OCI-LY7 (cell line): ENCODE data around the gene PPM1L. TPM values are rescaled to one million over a fixed set of nuclear protein-coding genes. Genes with fewer than 3 reads are reported as not detected.

ENCODE experiments used
- BruUV-seq: library from RNA; stranded (reverse); fragments of 400-500 nt; replicated peaks from 2 replicates; lab custom pipeline; 2021; lab: Mats Ljungman, UMichigan
- CTCF ChIA-PET: fragments of 300-600 bp; sonication (Branson Sonifier 250); formaldehyde crosslinking; loops from one replicate; lab custom pipeline; 2022; ENCODE audit warnings: antibody characterized with exemption; ENCODE audit not compliant: unreplicated experiment; lab: Charles Lee
- POLR2A ChIA-PET: fragments of 300-600 bp; sonication (Branson Sonifier 250); formaldehyde crosslinking; loops from one replicate; lab custom pipeline; 2022; ENCODE audit warnings: antibody characterized with exemption; lab: Charles Lee
- DNase-seq: peaks from one replicate; pipeline ENCODE4 v3.0.0-alpha.2; 2015; ENCODE audit warnings: low spot score
- H2AFZ ChIP-seq: fragments of 200-600 bp; sonication (generic), shearing (Covaris generic); 2 replicates; pipeline ENCODE4 v1.6.1; 2014; ENCODE audit warnings: mild to moderate bottlenecking, antibody characterized with exemption, low read length, moderate library complexity
- H3K27ac ChIP-seq: fragments of 200-600 bp; sonication (generic); 2 replicates; pipeline ENCODE4 v1.5.1; 2014; ENCODE audit warnings: mixed run types, low read depth, mild to moderate bottlenecking, moderate library complexity, low read length, inconsistent platforms; ENCODE audit not compliant: poor library complexity, severe bottlenecking
- H3K36me3 ChIP-seq: fragments of 200-600 bp; sonication (generic); 2 replicates; pipeline ENCODE4 v1.6.1; 2014; ENCODE audit warnings: mild to moderate bottlenecking, antibody characterized with exemption, low read length, moderate library complexity, mixed read lengths; ENCODE audit not compliant: insufficient read depth
- H3K4me1 ChIP-seq: fragments of 200-600 bp; sonication (generic); 2 replicates; pipeline ENCODE4 v1.5.1; 2014; ENCODE audit warnings: mild to moderate bottlenecking, low read length; ENCODE audit not compliant: insufficient read depth, poor library complexity, severe bottlenecking
- H3K4me2 ChIP-seq: fragments of 200-600 bp; sonication (generic); 2 replicates; pipeline ENCODE4 v1.6.1; 2014; ENCODE audit warnings: mild to moderate bottlenecking, low read length
- H3K4me3 ChIP-seq: fragments of 200-600 bp; sonication (generic); 2 replicates; pipeline ENCODE4 v1.5.1; 2014; ENCODE audit warnings: mild to moderate bottlenecking, low read depth, low read length; ENCODE audit not compliant: poor library complexity, severe bottlenecking
- H3K79me2 ChIP-seq: fragments of 200-600 bp; sonication (generic); 2 replicates; pipeline ENCODE4 v1.6.1; 2016; ENCODE audit warnings: low read depth, mild to moderate bottlenecking, low read length, moderate library complexity, mixed read lengths; ENCODE audit not compliant: insufficient read depth
- H3K9me2 ChIP-seq: fragments of 200-600 bp; sonication (generic); 2 replicates; pipeline ENCODE4 v1.6.1; 2016; ENCODE audit warnings: mild to moderate bottlenecking, low read length, mixed read lengths; ENCODE audit not compliant: insufficient read depth
- H3K9me3 ChIP-seq: fragments of 200-600 bp; sonication (generic); 2 replicates; pipeline ENCODE4 v1.6.1; 2014; ENCODE audit warnings: mild to moderate bottlenecking, mixed run types, low read length, mixed read lengths
- H4K20me1 ChIP-seq: fragments of 200-600 bp; sonication (generic); 2 replicates; pipeline ENCODE4 v1.6.1; 2014; ENCODE audit warnings: mild to moderate bottlenecking, antibody characterized with exemption, low read length, moderate library complexity, mixed read lengths; ENCODE audit not compliant: insufficient read depth
- CTCF ChIP-seq: fragments of 200-600 bp; sonication (generic); conservative IDR thresholded peaks from 2 replicates; pipeline ENCODE4 v1.5.1; 2014; ENCODE audit warnings: mild to moderate bottlenecking, antibody characterized with exemption, low read length, moderate library complexity, mixed read lengths
- EZH2phosphoT487 ChIP-seq: fragments of 200-600 bp; sonication (generic); IDR thresholded peaks from 2 replicates; pipeline ENCODE4 v1.6.1; 2018; ENCODE audit warnings: low read depth, borderline replicate concordance, mild to moderate bottlenecking, mixed run types, antibody characterized with exemption, low read length, moderate library complexity, mixed read lengths
- intact Hi-C: fragments of 100-400 bp; cut with micrococcal nuclease; formaldehyde crosslinking; loops from one replicate; pipeline ENCODE4 v1.10.0; 2022; ENCODE audit not compliant: unreplicated experiment
- total RNA-seq, 2 experiments: library from RNA; depleted of rRNA in 1 of 2; stranded (reverse); fragments of >200 nt in 1 of 2; shearing (Covaris generic) in 1 of 2; gene quantifications; 2 replicates each; pipeline ENCODE4 v1.2.3, GENCODE V29; 2014 to 2022

Gene PPM1L
- total RNA-seq, 2 experiments from 2014 or later: 10.3 to 14.7 TPM

GRCh38 chr3:161081633-161082032 lies 325.6 kb downstream of the PPM1L start:
- ChIA-PET POLR2A (interaction anchor here (0.6 to 2.0 kb wide), 5 partner anchors 8 to 139 kb away, joined by 4 to 10 read pairs (median 7); partner anchors contain the start of gene NMD3), CTCF (interaction anchor here (0.8 to 1.2 kb wide), 2 partner anchors 9 to 11 kb away, joined by 3 read pairs; no protein-coding TSS in a partner anchor)
- H3K4me3 ChIP-seq: no peak overlapping the region
- no peaks in the 10 kb centered on the region for H3K9me2 ChIP-seq
- no peaks in the 10 kb centered on the region for H3K79me2 ChIP-seq
- intact Hi-C loops: loop anchor here (5.0 kb wide), 1 partner anchor 141 kb away; the partner anchor contains the start of gene NMD3
- peak overlapping the region; percentile 92 for H2AFZ ChIP-seq
- no peaks in the 10 kb centered on the region for H4K20me1 ChIP-seq
- H3K4me2 ChIP-seq: peak overlapping the region; percentile 53
- BruUV-seq: no TSS peak
- H3K9me3 ChIP-seq: no peaks in the 10 kb centered on the region
- no peak for DNase-seq
- H3K27ac ChIP-seq: no peak overlapping the region
- H3K4me1 ChIP-seq: peaks cover 24% of the 10 kb centered on the region
- TF ChIP-seq CTCF: no peak
- TF ChIP-seq EZH2phosphoT487: no peak
- no peaks in the 10 kb centered on the region for H3K36me3 ChIP-seq

- Histone ChIP-seq H3K9me2 (no peaks in the 10 kb centered on the region), H2AFZ (peak overlapping the region; percentile 92), H3K27ac (no peak overlapping the region), H3K36me3 (no peaks in the 10 kb centered on the region), H3K9me3 (no peaks in the 10 kb centered on the region), H3K79me2 (no peaks in the 10 kb centered on the region), H3K4me2 (peak overlapping the region; percentile 53), H4K20me1 (no peaks in the 10 kb centered on the region), H3K4me1 (peaks cover 24% of the 10 kb centered on the region), H3K4me3 (no peak overlapping the region)
- intact Hi-C loops: loop anchor here (5.0 kb wide), 1 partner anchor 140 kb away; the partner anchor contains the start of gene NMD3
- ChIA-PET POLR2A (interaction anchor here (1.4 to 2.0 kb wide), 5 partner anchors 8 to 139 kb away, joined by 5 to 10 read pairs (median 8); partner anchors contain the start of gene NMD3), CTCF (interaction anchor here (0.8 to 1.2 kb wide), 2 partner anchors 9 to 12 kb away, joined by 3 read pairs; no protein-coding TSS in a partner anchor)
- BruUV-seq: no TSS peak
- TF ChIP-seq CTCF (no peak), EZH2phosphoT487 (no peak)
- DNase-seq: no peak
Observed at GRCh38 chr3:161082063-161082462, 326.0 kb downstream of the PPM1L start.

- Histone ChIP-seq H3K4me3 (no peak overlapping the region), H2AFZ (peak overlapping the region; percentile 92; the same call in 1 of the 2 replicates), H3K4me2 (no peak overlapping the region), H3K79me2 (no peaks in the 10 kb centered on the region), H3K9me2 (no peaks in the 10 kb centered on the region), H3K36me3 (no peaks in the 10 kb centered on the region), H4K20me1 (no peaks in the 10 kb centered on the region), H3K9me3 (no peaks in the 10 kb centered on the region), H3K27ac (no peak overlapping the region), H3K4me1 (peaks cover 24% of the 10 kb centered on the region)
- ChIA-PET CTCF (interaction anchor here (1.2 kb wide), 1 partner anchor 7 kb away, joined by 3 read pairs; no protein-coding TSS in a partner anchor), POLR2A (interaction anchor here (0.5 to 2.0 kb wide), 10 partner anchors 9 to 375 kb away, joined by 3 to 10 read pairs (median 6); partner anchors contain the start of gene NMD3)
- intact Hi-C loops: loop anchor here (5.0 kb wide), 1 partner anchor 139 kb away; the partner anchor contains the start of gene NMD3
- BruUV-seq: no TSS peak
- TF ChIP-seq EZH2phosphoT487: no peak
- no peak for TF ChIP-seq CTCF
- DNase-seq: no peak
Observed at GRCh38 chr3:161083131-161083530, 327.1 kb downstream of the PPM1L start.
